GM19463 (cell line): ENCODE results near the gene IMPDH2.

Experiments used
- ATAC-seq: cut with Tn5 transposase; IDR thresholded peaks from one replicate; pipeline ENCODE4 v1.9.1; 2021; ENCODE audit warnings: mild to moderate bottlenecking, moderate library complexity; ENCODE audit not compliant: unreplicated experiment

The IMPDH2 gene

DNA sequence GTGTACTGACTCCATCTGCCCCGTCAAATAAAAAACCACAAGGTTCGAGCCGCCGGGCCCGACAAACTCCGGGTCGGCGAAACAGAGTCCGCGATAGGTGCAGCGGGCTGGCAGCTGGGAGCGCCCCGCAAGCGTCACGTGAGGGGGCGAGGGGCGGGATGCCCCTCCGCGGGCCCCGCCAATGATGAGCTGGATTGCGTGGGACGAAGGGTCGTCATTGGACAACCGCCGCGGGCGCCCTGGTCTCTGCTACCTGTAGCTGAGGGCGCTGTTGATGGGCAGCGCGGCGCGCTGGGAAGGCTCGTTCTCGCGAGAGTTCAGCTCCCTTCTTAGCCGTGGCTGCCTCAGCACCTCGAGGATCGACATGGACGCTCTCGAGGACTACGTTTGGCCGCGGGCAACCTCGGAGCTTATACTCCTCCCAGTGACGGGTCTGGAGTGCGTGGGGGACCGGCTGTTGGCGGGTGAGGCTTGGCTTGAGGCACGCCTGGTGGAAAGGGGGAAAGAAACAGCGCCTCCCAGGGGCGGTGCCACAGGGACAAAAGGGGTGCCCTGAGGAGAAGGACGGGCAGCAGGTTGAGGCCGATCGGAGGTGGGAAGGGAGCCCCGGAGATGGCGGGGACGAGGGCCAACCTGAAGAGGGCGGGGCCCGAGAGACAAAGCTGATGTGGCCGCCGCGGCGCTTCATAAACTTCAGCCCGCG lies 22.0 kb downstream of the IMPDH2 start, which contains the start of gene WDR6:
Gene WDR6, plus strand, starts transcription at position 324 of the 703 bp plus-strand sequence. Its CDS starts 41 bp downstream, at position 365.
- peak; percentile 87 for ATAC-seq

DNA sequence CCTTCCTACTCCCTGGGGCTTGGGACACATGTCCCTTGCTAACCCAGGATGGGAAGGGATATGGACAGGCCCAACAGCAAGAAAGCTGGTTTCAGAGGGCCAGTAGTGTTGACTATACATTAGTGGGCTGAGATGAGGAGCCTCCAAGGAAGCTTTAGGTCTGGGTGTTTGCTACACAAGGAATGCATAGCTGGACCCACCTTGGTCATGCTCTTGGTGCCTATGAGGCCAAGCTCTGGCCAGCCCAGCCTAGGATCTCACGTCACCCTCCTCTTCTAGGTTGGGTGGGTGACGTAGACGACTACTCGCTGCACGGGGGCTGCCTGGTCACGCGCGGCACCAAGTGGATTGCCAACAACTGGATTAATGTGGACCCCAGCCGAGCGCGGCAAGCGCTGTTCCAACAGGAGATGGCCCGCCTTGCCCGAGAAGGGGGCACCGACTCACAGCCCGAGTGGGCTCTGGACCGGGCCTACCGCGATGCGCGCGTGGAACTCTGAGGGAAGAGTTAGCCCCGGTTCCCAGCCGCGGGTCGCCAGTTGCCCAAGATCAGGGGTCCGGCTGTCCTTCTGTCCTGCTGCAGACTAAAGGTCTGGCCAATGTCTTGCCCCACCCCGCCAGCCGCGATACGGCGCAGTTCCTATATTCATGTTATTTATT lies 22.7 kb downstream of the IMPDH2 start:
- no peak for ATAC-seq

DNA sequence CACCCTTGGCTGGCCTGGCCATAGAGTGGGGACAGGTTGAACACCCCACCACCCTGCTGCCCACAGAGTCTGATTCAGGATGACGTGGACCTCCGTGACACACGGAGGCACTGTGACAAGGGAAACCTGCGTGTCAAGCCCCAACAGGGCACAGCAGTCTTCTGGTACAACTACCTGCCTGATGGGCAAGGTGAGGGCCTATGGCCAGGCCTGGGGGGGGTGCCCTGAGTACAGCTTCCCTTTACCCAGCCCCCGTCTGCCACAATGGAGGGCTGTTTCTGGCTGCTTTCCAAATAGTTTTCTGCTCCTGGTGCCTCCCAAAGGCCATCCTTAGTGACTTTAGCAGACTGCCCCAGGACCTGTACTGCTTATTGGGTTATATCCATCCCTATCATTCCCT lies 23.2 kb downstream of the IMPDH2 start:
- no peak for ATAC-seq

DNA sequence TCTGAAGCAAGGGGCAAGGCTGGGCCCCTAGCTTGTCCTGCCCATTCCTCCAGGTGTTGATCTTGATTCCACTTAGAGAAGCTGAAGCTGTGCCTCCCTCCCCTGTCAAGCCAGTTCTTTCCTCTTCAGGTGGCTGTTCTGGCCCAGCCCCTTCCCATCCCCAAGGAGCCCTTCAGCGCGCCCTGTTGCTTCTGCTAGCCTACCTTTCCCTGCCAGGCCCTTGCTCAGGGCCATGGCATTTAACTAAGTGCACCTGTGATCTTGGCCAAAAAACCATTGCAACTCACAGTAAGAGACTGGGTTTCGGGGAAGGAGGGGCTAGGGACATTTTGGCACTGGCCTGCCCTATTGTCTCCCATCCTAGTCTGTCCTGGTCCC lies 23.9 kb downstream of the IMPDH2 start:
- ATAC-seq = no peak

DNA sequence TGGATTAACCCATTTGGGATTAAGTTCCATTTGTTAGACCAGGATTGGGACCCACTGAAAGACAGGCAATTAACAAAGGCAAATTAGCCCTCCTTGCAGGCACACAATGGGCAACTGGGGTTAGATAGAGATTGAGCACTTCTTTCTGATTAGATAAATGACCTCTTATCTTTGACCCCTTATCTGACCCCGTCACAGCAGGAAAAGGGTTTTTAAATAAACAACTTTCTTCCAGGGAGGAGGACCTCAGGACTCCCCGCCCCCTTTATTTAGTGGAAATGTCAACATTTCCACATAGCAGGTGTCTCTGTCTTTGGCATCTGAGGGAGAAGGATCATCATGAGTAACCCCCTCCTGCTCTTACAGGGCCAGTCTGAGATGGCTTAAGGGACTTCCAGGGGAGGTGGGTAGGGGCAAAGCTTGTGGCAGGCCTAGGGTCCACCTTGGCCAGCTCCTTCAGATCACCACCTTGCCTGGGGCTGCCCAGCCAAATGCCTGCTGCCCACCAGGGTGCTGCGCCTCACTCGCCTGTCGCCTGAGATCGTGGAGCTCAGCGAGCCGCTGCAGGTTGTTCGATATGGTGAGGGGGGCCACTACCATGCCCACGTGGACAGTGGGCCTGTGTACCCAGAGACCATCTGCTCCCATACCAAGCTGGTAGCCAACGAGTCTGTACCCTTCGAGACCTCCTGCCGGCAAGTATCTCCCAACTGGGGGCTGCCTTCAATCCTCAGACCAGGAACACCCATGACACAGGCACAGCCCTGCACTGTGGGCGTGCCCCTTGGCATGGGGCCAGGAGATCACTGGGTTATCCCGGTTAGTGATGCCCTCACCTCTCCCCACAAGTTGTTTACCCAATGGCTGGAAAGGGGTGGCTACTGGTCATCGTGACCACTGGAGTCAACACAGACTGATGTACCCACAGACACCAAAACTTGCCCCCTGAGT lies 24.6 kb downstream of the IMPDH2 start:
- no peak for ATAC-seq

DNA sequence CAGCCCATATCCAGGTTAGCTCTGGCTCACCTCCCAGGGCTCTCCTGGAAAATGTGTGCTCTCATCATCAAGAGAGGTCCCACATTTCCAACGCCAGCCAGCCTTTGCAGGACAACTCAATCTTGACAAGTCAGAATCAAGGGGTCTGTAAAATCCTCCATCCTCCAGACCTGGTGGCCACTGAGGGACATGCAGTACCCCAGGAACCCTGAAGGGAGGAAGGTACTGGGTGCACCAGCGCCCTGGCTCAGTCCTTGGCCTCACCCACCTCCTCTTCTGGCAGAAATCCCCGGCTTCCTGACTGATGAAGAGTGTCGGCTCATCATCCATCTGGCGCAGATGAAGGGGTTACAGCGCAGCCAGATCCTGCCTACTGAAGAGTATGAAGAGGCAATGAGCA lies 28.0 kb downstream of the IMPDH2 start:
- no peak for ATAC-seq

DNA sequence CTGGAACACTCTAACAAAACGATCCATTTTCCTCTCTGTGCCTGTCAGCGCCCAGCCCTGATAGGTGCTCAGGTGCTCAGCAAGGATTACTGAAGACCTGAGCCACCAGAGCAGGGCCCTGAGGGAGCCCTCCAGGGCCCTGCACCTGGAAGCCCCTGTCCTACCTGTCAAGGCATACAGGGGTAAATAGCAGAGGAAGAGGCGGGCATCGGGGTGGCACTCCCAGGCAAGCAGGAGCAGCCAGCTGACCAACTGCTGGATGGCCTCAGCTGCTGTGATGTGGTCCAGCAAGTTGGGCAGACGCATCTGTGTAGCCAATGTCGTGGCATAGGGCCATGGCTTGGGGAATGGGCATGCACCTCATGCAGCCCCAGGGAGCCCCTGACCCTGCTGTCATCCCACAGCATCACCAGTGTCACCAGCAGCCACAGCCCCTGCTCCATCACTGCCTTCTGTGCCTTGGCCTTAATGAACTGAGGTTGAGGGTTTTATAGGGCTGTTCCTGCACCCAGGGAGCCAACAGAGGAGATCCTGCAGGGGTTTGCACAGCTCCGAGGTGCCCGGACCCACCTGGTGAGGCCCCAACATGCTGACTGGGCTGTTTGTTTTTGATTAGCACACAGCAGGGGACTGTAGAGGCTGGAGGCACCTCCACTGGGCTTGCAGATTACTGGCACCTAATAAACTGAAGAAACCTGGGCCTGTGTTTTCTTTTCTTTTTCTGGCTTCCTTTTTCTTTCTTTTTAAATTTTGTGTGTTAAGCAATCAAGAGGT lies 29.9 kb downstream of the IMPDH2 start:
- no peak for ATAC-seq

DNA sequence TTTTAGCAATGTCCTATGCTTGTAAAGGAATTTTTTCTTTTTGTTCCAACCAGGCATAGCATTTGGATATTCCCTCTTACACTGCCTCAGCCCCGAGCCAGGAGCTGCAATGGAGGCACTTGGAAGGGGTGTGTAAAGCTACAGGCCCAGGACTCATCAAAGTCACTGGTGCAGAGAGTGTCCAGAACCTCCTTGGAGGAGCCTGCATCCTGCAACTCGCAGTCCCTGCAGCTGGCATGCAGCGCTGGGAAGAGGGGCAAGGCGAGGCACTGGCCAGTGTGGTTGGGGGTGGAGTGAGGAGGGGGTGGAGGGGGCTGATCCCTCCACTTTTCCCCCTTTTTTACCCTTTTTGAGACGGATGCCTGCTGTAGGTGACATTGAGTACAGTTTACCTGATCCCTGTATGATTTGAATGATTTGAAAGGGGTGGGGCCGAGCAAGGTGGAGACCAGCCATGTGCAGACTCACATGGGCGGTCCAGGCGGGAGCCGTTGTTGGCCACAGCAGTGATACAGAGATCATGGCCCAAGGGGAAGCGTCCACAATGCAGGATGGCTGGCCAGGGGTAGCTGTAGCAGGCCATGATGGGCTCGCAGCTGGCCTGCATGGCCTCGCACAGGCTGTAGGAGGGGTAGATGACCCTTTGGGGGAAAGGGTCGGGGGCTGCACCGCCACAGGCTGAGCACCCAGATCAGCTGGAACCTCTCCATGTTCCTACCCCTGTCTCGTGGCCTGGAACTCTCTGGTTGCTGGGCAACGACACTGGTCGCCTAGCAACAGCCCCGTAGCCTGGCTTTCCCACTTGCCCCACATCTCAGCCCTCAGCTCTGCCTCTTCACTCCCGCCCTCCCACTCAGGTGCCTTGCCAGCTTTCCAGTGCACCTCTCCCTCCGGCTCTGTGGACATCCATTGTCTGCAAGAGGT lies 31.2 kb downstream of the IMPDH2 start:
- ATAC-seq = no peak

DNA sequence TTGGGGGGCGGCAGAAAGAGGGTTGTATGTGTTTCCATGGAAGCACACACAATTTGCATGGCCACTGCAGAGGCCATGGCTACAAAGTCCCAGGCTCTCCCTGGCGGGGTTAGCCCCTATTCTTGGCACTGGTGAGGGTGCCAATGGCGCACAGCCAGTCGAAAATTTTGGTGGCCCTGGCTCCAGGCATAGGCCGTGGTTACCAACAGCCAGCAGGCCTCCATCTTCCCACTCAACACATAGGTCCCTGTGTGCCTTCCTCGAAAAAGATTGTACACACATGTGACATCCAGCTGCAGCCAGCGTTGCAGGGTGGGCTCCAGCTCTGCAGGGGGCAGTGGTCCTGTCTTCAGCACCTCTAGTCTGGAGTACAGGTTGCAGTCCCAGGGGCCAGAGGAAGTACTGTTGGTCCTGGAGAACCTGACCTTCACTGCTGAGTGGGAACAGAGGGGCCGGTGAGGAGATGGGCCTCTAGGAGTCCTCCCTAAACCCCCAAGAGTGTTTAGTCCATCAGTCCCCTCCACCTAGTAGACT lies 32.0 kb downstream of the IMPDH2 start:
- ATAC-seq = no peak

DNA sequence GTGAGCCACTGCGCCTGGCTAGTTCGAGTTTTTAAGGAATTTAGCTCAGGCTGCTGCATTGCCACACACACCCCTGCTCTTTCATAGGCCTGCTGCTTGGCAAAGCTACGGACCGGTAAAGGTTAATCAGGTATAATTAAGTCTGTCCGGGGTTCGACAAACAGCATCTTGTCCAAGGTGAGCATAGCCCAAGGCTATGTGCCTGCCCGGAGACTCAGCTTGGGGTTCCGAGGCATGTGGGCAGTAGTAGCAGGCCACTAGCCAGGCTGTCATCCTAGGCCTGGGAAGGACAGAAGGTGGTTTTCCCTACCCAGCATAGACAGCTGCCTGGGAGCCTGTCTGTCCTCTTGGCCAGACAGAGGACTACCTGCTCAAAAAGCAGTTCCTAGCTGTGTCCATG lies 32.6 kb downstream of the IMPDH2 start:
- ATAC-seq = no peak

DNA sequence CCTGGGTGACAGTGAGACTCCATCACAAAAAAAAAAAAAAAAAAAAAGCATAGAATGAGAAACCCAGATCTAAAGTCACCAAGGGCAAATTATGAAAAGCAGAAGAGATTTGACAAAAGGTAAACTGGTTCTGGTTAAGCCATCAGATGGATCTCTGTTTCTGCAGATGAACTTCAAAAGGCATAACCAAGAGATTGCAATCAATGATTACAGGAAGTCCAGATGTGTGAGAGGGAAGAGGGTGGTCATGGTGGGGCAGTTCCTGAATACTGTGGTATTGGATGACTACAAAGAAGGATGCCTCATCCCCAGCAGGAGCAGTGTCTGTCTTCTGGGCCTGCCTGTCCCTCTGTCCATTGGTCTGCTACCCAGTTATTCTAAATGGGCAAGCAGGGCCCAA lies 35.4 kb downstream of the IMPDH2 start:
- no peak for ATAC-seq

DNA sequence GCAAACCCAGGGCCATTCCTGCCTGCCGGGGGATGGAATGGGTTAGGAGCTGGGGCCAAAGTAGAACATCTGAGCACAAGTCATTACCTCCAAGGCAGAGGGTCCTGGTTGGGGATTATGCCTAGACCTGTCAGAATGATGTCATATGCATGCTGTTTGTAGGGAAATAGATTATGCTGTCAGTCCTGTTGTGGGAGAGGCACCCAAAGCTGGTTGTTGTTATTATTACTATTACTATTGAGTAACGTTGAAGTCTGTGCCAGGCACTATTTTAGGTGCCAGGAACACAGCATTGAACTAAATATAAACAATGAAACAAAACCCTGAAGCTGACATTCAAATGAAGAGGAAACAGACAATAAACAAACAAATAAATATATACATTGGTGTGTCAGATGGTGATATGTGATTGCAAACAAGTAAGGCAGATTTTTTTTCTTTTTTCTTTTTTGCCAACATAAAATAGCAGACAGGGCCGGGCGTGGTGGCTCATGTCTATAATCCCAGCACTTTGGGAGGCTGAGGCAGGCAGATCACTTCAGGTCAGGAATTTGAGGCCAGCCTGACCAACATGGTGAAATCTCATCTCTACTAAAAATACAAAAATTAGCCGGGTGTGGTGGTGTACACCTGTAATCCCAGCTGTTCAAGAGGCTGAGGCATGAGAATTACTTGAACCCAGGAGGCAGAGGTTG lies 37.2 kb downstream of the IMPDH2 start:
- no peak for ATAC-seq

DNA sequence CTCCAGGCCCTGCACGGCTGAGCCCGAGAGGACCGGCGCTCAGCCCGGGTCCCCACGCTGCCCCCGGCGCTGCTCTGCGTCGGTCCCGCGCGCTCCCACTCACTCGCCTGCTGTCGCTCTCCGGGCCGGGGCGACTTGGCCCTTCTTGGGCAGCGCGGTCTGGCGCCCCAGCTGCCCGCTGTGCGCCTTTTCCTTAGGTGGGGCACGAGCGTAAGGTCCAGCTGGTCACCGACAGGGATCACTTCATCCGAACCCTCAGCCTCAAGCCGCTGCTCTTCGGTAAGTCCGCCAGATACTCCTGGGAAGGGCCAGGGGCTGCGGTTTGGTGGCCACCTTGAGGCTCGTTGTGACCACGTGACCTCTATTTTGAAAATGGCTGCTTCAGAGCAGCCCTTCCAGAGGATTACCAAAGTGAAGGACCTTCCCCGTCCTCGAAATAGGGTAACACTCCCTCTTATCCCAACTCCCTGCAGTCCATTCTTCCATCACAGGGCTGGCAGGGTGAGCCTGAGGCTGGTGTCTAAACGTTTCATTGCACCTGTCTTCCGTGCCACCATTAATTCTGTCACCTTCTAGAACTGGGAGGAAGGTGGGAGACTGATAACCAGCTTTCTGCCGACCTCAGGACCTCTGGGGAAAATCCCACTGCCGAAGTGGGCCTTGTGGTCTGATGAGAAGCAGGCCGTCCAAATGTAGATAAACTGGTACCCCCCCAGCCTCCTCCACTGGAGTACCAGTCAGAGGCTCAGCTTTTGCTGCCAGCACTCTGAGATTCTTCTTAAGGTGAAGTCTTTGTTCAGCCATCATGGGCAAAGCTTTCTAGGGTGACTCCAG lies 38.3 kb downstream of the IMPDH2 start:
- peak; percentile 14 for ATAC-seq

DNA sequence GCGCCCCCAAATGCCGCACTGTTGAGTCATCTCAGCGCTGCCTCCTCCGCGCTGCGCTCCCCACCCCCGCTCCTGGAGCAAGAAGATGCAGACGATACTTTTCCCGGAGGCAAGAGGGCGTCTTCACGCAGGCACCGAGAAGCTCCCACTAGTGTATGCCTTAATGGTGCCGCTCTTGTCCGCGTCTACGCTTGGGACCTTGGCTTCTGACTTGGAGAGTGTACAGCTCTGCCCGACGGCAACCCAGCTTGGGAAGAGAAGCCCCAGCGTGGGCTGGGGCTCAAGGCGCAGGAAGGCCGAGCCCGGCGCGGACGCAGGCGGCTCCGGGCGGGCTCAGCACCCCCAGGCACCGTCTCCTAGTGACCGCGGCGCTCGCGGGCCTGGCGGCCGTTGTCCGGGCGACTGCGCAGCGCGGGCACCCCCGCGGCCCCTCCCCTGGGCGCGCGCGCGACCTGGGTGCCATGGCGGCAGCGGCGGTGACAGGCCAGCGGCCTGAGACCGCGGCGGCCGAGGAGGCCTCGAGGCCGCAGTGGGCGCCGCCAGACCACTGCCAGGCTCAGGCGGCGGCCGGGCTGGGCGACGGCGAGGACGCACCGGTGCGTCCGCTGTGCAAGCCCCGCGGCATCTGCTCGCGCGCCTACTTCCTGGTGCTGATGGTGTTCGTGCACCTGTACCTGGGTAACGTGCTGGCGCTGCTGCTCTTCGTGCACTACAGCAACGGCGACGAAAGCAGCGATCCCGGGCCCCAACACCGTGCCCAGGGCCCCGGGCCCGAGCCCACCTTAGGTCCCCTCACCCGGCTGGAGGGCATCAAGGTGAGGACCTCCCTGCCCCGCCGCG lies 39.2 kb downstream of the IMPDH2 start, which contains the start of gene P4HTM:
Gene P4HTM, plus strand, starts transcription at position 446 of the 840 bp plus-strand sequence. Its CDS starts 16 bp downstream, at position 462.
- peak; percentile 55 for ATAC-seq

DNA sequence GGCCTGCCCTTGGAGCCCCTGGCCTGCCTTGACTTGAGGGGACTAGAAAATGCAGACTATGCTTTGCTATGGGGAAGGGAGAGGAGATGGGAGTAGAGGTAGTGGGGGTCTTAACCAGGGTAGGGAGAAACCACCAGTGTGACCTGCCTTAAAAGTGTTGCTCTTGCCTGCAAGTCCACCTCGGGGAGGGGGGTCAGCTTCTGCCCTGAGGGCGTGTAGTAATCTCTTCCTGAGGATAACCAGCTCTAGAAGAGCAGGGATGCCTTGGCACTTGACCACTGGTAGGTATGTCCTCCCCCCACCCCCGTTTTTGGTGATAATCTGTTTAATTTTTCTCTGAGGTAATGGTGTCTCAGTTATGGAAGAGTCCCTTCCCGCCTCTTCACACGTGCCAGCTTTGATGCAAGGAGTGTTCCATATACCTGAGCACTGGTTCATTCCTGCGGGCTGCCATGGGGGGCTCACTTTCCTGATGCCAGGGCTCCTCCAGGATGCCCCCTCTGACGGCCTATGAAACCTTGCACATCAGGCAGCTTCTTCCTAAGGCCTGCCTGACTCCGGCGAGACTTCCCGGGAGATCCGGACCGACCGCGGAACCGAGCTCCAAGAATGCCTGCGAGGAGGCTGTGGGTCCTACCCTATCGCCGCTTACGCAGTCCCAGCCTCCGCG lies 39.9 kb downstream of the IMPDH2 start:
- no peak for ATAC-seq

DNA sequence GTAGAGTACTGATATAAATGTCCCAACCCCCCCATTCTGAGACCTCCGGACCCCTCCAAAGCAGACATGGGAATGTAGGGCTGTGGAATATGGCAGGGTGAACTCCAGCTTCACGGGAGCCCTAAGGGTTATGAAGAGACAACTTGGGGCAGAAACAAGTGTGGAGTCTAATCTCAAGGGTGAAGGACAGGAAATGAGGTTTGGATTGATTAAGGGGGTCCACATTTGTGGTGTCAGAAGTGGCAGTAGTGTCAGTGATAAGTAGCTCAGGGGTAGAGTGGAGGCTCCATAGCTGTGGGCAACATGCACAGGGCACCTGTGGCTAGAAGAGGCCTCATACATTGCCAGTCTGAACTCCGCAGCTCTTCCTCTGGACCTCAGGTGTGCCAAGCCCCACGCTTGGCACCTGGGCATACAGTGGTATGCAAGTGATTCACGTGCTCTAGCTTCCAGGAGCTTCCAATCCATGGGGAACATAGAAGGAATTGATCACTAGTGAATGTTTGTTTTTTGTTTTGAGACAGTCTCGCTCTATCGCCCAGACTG lies 43.3 kb downstream of the IMPDH2 start:
- no peak for ATAC-seq
